HepG2 (cell line): ENCODE data around the gene ACOT13. TPM values are rescaled to one million over a fixed set of nuclear protein-coding genes. Genes with fewer than 3 reads are reported as not detected.

Experiments
- HBP1 ChIP-seq: IDR thresholded peaks from 2 replicates; pipeline ENCODE4 v1.6.1; 2016; ENCODE audit warnings: low read depth, control low read depth
- HCFC1 ChIP-seq: fragments of 150-350 bp; IDR thresholded peaks from 2 replicates; pipeline ENCODE4 v1.6.1; 2014; ENCODE audit warnings: low read depth, low read length
- HDAC1 ChIP-seq: sonication (generic); formaldehyde crosslinking; IDR thresholded peaks from 2 replicates; pipeline ENCODE4 v1.5.1; 2020; ENCODE audit warnings: mild to moderate bottlenecking, missing genetic modification reagents
- HMGXB4 ChIP-seq, 2 experiments: sonication (generic) in 1 of 2; formaldehyde crosslinking in 1 of 2; IDR thresholded peaks; 2 replicates each; pipeline versions ENCODE4 v1.4.0 to v1.6.1; 2018 to 2020; ENCODE audit warnings: missing genetic modification reagents in 2 of 2, borderline replicate concordance in 1 of 2, low read depth in 1 of 2, mild to moderate bottlenecking in 1 of 2, missing biosample characterization in 1 of 2
- KDM2A ChIP-seq: sonication (generic); formaldehyde crosslinking; IDR thresholded peaks from 2 replicates; pipeline ENCODE4 v1.4.0; 2020; ENCODE audit warnings: low read depth, missing genetic modification reagents, borderline replicate concordance
- MBD4 ChIP-seq: IDR thresholded peaks from 2 replicates; pipeline ENCODE4 v1.6.1; 2012; ENCODE audit warnings: low read length, inconsistent platforms, borderline replicate concordance
- MXD1 ChIP-seq: sonication (generic); formaldehyde crosslinking; IDR thresholded peaks from 2 replicates; pipeline ENCODE4 v1.4.0; 2020; ENCODE audit warnings: mild to moderate bottlenecking, missing genetic modification reagents
- NFIC ChIP-seq: IDR thresholded peaks from 2 replicates; pipeline ENCODE4 v1.6.1; 2012; ENCODE audit warnings: mild to moderate bottlenecking, low read length, inconsistent platforms
- NR1H2 ChIP-seq: sonication (generic); formaldehyde crosslinking; IDR thresholded peaks from 2 replicates; pipeline ENCODE4 v1.8.1; 2022; ENCODE audit warnings: low read depth, missing genetic modification reagents, borderline replicate concordance
- PTBP1 ChIP-seq: fragments of 200-400 bp; formaldehyde crosslinking; IDR thresholded peaks from 2 replicates; pipeline ENCODE4 v1.6.1; 2018; ENCODE audit warnings: low read length, low read depth; ENCODE audit not compliant: poor library complexity, severe bottlenecking
- SAFB2 ChIP-seq: sonication (generic); formaldehyde crosslinking; IDR thresholded peaks from 2 replicates; pipeline ENCODE4 v1.5.1; 2020; ENCODE audit warnings: missing genetic modification reagents, low read depth, mild to moderate bottlenecking, borderline replicate concordance
- SAP130 ChIP-seq: IDR thresholded peaks from 2 replicates; pipeline ENCODE4 v1.6.1; 2016; ENCODE audit warnings: low read depth
- SP140L ChIP-seq: sonication (generic); formaldehyde crosslinking; IDR thresholded peaks from 2 replicates; pipeline ENCODE4 v1.4.0; 2020; ENCODE audit warnings: missing genetic modification reagents, borderline replicate concordance
- ZBED4 ChIP-seq: sonication (generic); formaldehyde crosslinking; IDR thresholded peaks from 2 replicates; pipeline ENCODE4 v1.4.0; 2020; ENCODE audit warnings: missing genetic modification reagents, borderline replicate concordance
- ZNF136 ChIP-seq: sonication (generic); formaldehyde crosslinking; IDR thresholded peaks from 2 replicates; pipeline ENCODE4 v1.8.1; 2022; ENCODE audit warnings: low read depth, mild to moderate bottlenecking, moderate library complexity, missing genetic modification reagents
- ZNF143 ChIP-seq: sonication (generic); formaldehyde crosslinking; IDR thresholded peaks from 2 replicates; pipeline ENCODE4 v1.4.0; 2020; ENCODE audit warnings: missing genetic modification reagents
- ZNF180 ChIP-seq: sonication (generic); formaldehyde crosslinking; IDR thresholded peaks from 2 replicates; pipeline ENCODE4 v1.4.0; 2020; ENCODE audit warnings: low read depth, missing genetic modification reagents, borderline replicate concordance
- ZNF382 ChIP-seq: sonication (generic); formaldehyde crosslinking; IDR thresholded peaks from 2 replicates; pipeline ENCODE4 v1.5.0; 2020; ENCODE audit warnings: missing genetic modification reagents, mild to moderate bottlenecking, borderline replicate concordance
- ZNF510 ChIP-seq: sonication (generic); formaldehyde crosslinking; IDR thresholded peaks from 2 replicates; pipeline ENCODE4 v1.4.0; 2020; ENCODE audit warnings: low read depth, mild to moderate bottlenecking, missing genetic modification reagents
- ZNF703 ChIP-seq: sonication (generic); formaldehyde crosslinking; IDR thresholded peaks from 2 replicates; pipeline ENCODE4 v1.5.1; 2020; ENCODE audit warnings: missing genetic modification reagents, mild to moderate bottlenecking, moderate library complexity, borderline replicate concordance
- ZNF772 ChIP-seq: sonication (generic); formaldehyde crosslinking; IDR thresholded peaks from 2 replicates; pipeline ENCODE4 v1.5.0; 2020; ENCODE audit warnings: mild to moderate bottlenecking, missing genetic modification reagents
- polyA plus RNA-seq, 8 experiments: library from polyadenylated mRNA; depleted of rRNA in 3 of 8; stranded (reverse) in 7 of 8; unstranded in 1 of 8; fragments of >200 nt; fragmentation: Illumina TruSeq in 4 of 8; extraction: Trizol in 4 of 8; gene quantifications; 2 replicates each; pipeline versions ENCODE4 v1.2.1 to v1.2.3, GENCODE V29; 2011 to 2016; ENCODE audit warnings: low read depth in 4 of 8, missing spikeins in 1 of 8, mixed read lengths in 1 of 8; ENCODE audit not compliant: insufficient read depth in 1 of 8
- total RNA-seq, 5 experiments: library from RNA; depleted of rRNA; stranded (reverse); fragments of >200 nt; fragmentation: Illumina TruSeq; extraction: Trizol; gene quantifications; 2 replicates each; pipeline ENCODE4 v1.2.3, GENCODE V29; 2016; ENCODE audit warnings: low read depth in 1 of 5

The ACOT13 gene
- total and polyA plus RNA-seq, 2 of the 13 experiments (the other 11 are each of a cell fraction or from before 2014, with no cell fraction given) = 31.5 to 45.1 TPM

- TF ChIP-seq HBP1 = no peak; the same call in 1 of the 2 replicates
- 0 out of 2 replicates have a peak, but pooled peaks have one; percentile 42 for TF ChIP-seq ZNF510
- no peak for TF ChIP-seq ZNF382 (CRISPR knock-in tag)
- peak; percentile 50 for TF ChIP-seq HDAC1 (CRISPR knock-in tag)
- TF ChIP-seq MXD1 (CRISPR knock-in tag) = 0 out of 2 replicates have a peak, but pooled peaks have one; percentile 25
- peak; percentile 78; the same call in 1 of the 2 replicates for TF ChIP-seq SP140L
- peak; percentile 78 for TF ChIP-seq ZNF136
- TF ChIP-seq HMGXB4 (CRISPR knock-in tag; IDR thresholded peaks at IDR 0.05; ENCODE audit: borderline replicate concordance in 1 of 2, low read depth in 1 of 2) = peak in 1 of 2 experiments; percentile 81; a peak in 2 of 4 replicates
- TF ChIP-seq ZBED4 (CRISPR knock-in tag) = peak; percentile 40; the same call in 1 of the 2 replicates
- TF ChIP-seq MBD4 = no peak
- no peak; the same call in 1 of the 2 replicates for TF ChIP-seq SAFB2
- no peak for TF ChIP-seq ZNF703 (CRISPR knock-in tag)
- peak; percentile 19; the same call in 1 of the 2 replicates for TF ChIP-seq ZNF143
- no peak for TF ChIP-seq NR1H2 (CRISPR knock-in tag)
- peak; percentile 56 for TF ChIP-seq HCFC1
- TF ChIP-seq KDM2A (CRISPR knock-in tag) = peak; percentile 87
- TF ChIP-seq ZNF772 = peak; percentile 78; the same call in 1 of the 2 replicates
- TF ChIP-seq ZNF180 (CRISPR knock-in tag) = peak; percentile 60; the same call in 1 of the 2 replicates
- TF ChIP-seq SAP130 (CRISPR knock-in tag) = peak; percentile 86
- peak; percentile 85 for TF ChIP-seq NFIC
- no peak for TF ChIP-seq PTBP1
Observed at GRCh38 chr6:24720604-24721460, 54.0 kb downstream of the ACOT13 start (continued).
